H9 (cell line): ENCODE data around the gene DOCK1. TPM values are rescaled to one million over a fixed set of nuclear protein-coding genes. Genes with fewer than 3 reads are reported as not detected.

Source experiments
- DNase-seq: peaks from one replicate; pipeline ENCODE4 v3.0.0-alpha.2; 2017
- H2AFZ ChIP-seq: one replicate; pipeline ENCODE4 v1.6.1; 2013; ENCODE audit warnings: mild to moderate bottlenecking, low read length, control low read depth, moderate library complexity
- H2AK5ac ChIP-seq: 2 replicates; pipeline ENCODE4 v1.6.1; 2013; ENCODE audit warnings: low read length, control low read depth, mixed read lengths; ENCODE audit not compliant: insufficient read length
- H2BK120ac ChIP-seq: one replicate; pipeline ENCODE4 v1.6.1; 2013; ENCODE audit warnings: low read depth, mild to moderate bottlenecking, low read length, control low read depth, inconsistent platforms; ENCODE audit not compliant: poor library complexity, severe bottlenecking
- H2BK12ac ChIP-seq: 2 replicates; pipeline ENCODE4 v1.6.1; 2013; ENCODE audit warnings: low read length, control low read depth, mixed read lengths, low read depth; ENCODE audit not compliant: insufficient read length
- H2BK15ac ChIP-seq: 2 replicates; pipeline ENCODE4 v1.6.1; 2013; ENCODE audit warnings: low read depth, low read length, control low read depth
- H2BK20ac ChIP-seq: one replicate; pipeline ENCODE4 v1.6.1; 2013; ENCODE audit warnings: low read depth, mild to moderate bottlenecking, low read length, control low read depth, inconsistent platforms; ENCODE audit not compliant: poor library complexity, severe bottlenecking
- H2BK5ac ChIP-seq: 2 replicates; pipeline ENCODE4 v1.6.1; 2013; ENCODE audit warnings: low read length, control low read depth, mixed read lengths; ENCODE audit not compliant: insufficient read length
- H3K14ac ChIP-seq: 2 replicates; pipeline ENCODE4 v1.6.1; 2013; ENCODE audit warnings: low read length, control low read depth; ENCODE audit not compliant: insufficient read depth
- H3K18ac ChIP-seq: 2 replicates; pipeline ENCODE4 v1.6.1; 2013; ENCODE audit warnings: low read depth, mild to moderate bottlenecking, mixed read lengths, low read length, control low read depth; ENCODE audit not compliant: insufficient read length
- H3K23ac ChIP-seq: 2 replicates; pipeline ENCODE4 v1.6.1; 2013; ENCODE audit warnings: low read length, control low read depth, mixed read lengths, low read depth; ENCODE audit not compliant: insufficient read length
- H3K23me2 ChIP-seq: 2 replicates; pipeline ENCODE4 v1.6.1; 2013; ENCODE audit warnings: low read depth, mild to moderate bottlenecking, mixed read lengths, low read length, control low read depth; ENCODE audit not compliant: insufficient read length, poor library complexity, severe bottlenecking
- H3K27ac ChIP-seq: 2 replicates; pipeline ENCODE4 v1.5.1; 2013; ENCODE audit warnings: low read length, control low read depth, mixed read lengths, low read depth; ENCODE audit not compliant: insufficient read length
- H3K27me3 ChIP-seq: 2 replicates; pipeline ENCODE4 v1.6.1; 2013; ENCODE audit warnings: low read length, control low read depth, inconsistent platforms; ENCODE audit not compliant: insufficient read depth
- H3K4ac ChIP-seq: 2 replicates; pipeline ENCODE4 v1.6.1; 2013; ENCODE audit warnings: low read depth, mild to moderate bottlenecking, control low read depth, inconsistent platforms, low read length, moderate library complexity
- H3K4me1 ChIP-seq: 2 replicates; pipeline ENCODE4 v1.6.1; 2013; ENCODE audit warnings: low read length, control low read depth, inconsistent platforms; ENCODE audit not compliant: insufficient read depth
- H3K4me2 ChIP-seq: 2 replicates; pipeline ENCODE4 v1.6.1; 2013; ENCODE audit warnings: low read length, control low read depth, mixed read lengths; ENCODE audit not compliant: insufficient read length, insufficient read depth
- H3K56ac ChIP-seq: 2 replicates; pipeline ENCODE4 v1.6.1; 2013; ENCODE audit warnings: low read depth, mild to moderate bottlenecking, mixed read lengths, low read length, control low read depth; ENCODE audit not compliant: insufficient read length
- H3K79me1 ChIP-seq: 2 replicates; pipeline ENCODE4 v1.6.1; 2013; ENCODE audit warnings: low read depth, mild to moderate bottlenecking, moderate library complexity, low read length, control low read depth, inconsistent platforms; ENCODE audit not compliant: insufficient read depth, poor library complexity, severe bottlenecking
- H3K79me2 ChIP-seq: 2 replicates; pipeline ENCODE4 v1.6.1; 2013; ENCODE audit warnings: low read length, control low read depth, inconsistent platforms; ENCODE audit not compliant: insufficient read depth
- H3K9ac ChIP-seq: 2 replicates; pipeline ENCODE4 v1.6.1; 2013; ENCODE audit warnings: low read length, control low read depth, mixed read lengths; ENCODE audit not compliant: insufficient read length; ENCODE audit errors: extremely low read depth
- H3K9me3 ChIP-seq: one replicate; pipeline ENCODE4 v1.6.1; 2013; ENCODE audit warnings: low read depth, low read length, inconsistent platforms; ENCODE audit not compliant: control insufficient read depth
- H3T11ph ChIP-seq: one replicate; pipeline ENCODE4 v1.6.1; 2013; ENCODE audit warnings: mild to moderate bottlenecking, low read length, control low read depth, inconsistent platforms
- H4K20me1 ChIP-seq: one replicate; pipeline ENCODE4 v1.6.1; 2013; ENCODE audit not compliant: control insufficient read depth, insufficient read length, insufficient read depth
- H4K5ac ChIP-seq: 2 replicates; pipeline ENCODE4 v1.6.1; 2013; ENCODE audit warnings: low read depth, mild to moderate bottlenecking, mixed read lengths, low read length, control low read depth; ENCODE audit not compliant: insufficient read length
- H4K8ac ChIP-seq: replicated peaks from 2 replicates; pipeline ENCODE4 v1.6.1; 2013; ENCODE audit warnings: low read length, control low read depth, mixed read lengths, low read depth; ENCODE audit not compliant: insufficient read length
- H4K91ac ChIP-seq: 2 replicates; pipeline ENCODE4 v1.6.1; 2013; ENCODE audit warnings: low read depth, mild to moderate bottlenecking, moderate library complexity, mixed read lengths, low read length, control low read depth; ENCODE audit not compliant: insufficient read length
- H3K27ac Mint-ChIP-seq, 3 experiments: 2 replicates in 2 of 3; 3 replicates in 1 of 3; pipeline ENCODE4 v1.8.0; 2020 to 2021; ENCODE audit warnings: mixed read lengths in 3 of 3, mild to moderate bottlenecking in 1 of 3, moderate library complexity in 1 of 3
- H3K27me3 Mint-ChIP-seq: 2 replicates; pipeline ENCODE4 v1.8.0; 2021; ENCODE audit warnings: low read depth, mild to moderate bottlenecking, moderate library complexity, mixed read lengths
- H3K36me3 Mint-ChIP-seq, 3 experiments: 2 replicates in 2 of 3; 3 replicates in 1 of 3; pipeline ENCODE4 v1.8.0; 2020 to 2021; ENCODE audit warnings: low read depth in 3 of 3, mixed read lengths in 3 of 3; ENCODE audit not compliant: insufficient read depth in 1 of 3
- H3K4me1 Mint-ChIP-seq, 2 experiments: 2 replicates each; pipeline ENCODE4 v1.8.0; 2020; ENCODE audit warnings: mixed read lengths in 2 of 2
- H3K4me3 Mint-ChIP-seq, 2 experiments: 2 replicates in 1 of 2; 3 replicates in 1 of 2; pipeline ENCODE4 v1.8.0; 2020 to 2021; ENCODE audit warnings: mild to moderate bottlenecking in 2 of 2, mixed read lengths in 2 of 2, moderate library complexity in 1 of 2
- H3K9me3 Mint-ChIP-seq, 2 experiments: 2 replicates in 1 of 2; 3 replicates in 1 of 2; pipeline ENCODE4 v1.8.0; 2020; ENCODE audit warnings: mild to moderate bottlenecking in 2 of 2, mixed read lengths in 2 of 2, moderate library complexity in 1 of 2
- CTCF ChIP-seq: fragments of 200-600 bp; sonication (generic); conservative IDR thresholded peaks from 3 replicates; pipeline ENCODE4 v1.8.0; 2021; ENCODE audit warnings: antibody characterized with exemption, mild to moderate bottlenecking
- WGBS: extraction: QIAGEN DNeasy Blood & Tissue Kit; methylation state at CpG from one replicate; pipeline ENCODE4 v1.1.7; 2013; ENCODE audit warnings: missing lambda C conversion rate, low lambda C conversion rate, mixed read lengths; ENCODE audit not compliant: insufficient read length; ENCODE audit errors: extremely low coverage; 5-methylcytosine and 5-hydroxymethylcytosine counted together
- total RNA-seq: library from RNA; stranded (reverse); gene quantifications from 2 replicates; pipeline ENCODE4 v1.2.1, GENCODE V29; 2021

The DOCK1 gene
- total RNA-seq, 1 experiment from 2014 or later, result 57.0 TPM

GRCh38 chr10:127452568-127452967 lies 547.3 kb downstream of the DOCK1 start:
- Histone ChIP-seq H3T11ph (no peak overlapping the region), H3K9me3 (no peaks in the 10 kb centered on the region), H2AFZ (no peak overlapping the region), H3K27me3 (no peaks in the 10 kb centered on the region), H4K8ac (no peak overlapping the region), H2BK20ac (no peak overlapping the region), H3K4me1 (no peaks in the 10 kb centered on the region), H3K27ac (no peak overlapping the region), H2AK5ac (no peak overlapping the region), H3K4ac (no peak overlapping the region), H3K14ac (no peak overlapping the region), H3K4me2 (no peak overlapping the region), H3K79me2 (no peaks in the 10 kb centered on the region), H4K5ac (no peak overlapping the region), H2BK15ac (no peak overlapping the region), H4K20me1 (no peaks in the 10 kb centered on the region), H4K91ac (no peak overlapping the region), H2BK120ac (no peak overlapping the region), H2BK5ac (no peak overlapping the region), H3K56ac (no peak overlapping the region), H3K23ac (no peak overlapping the region), H3K9ac (no peak overlapping the region), H3K79me1 (no peaks in the 10 kb centered on the region), H3K18ac (no peak overlapping the region), H2BK12ac (no peak overlapping the region), H3K23me2 (no peaks in the 10 kb centered on the region)
- Mint-ChIP-seq H3K4me3 (no peak overlapping the region), H3K36me3 (peaks cover 3 to 11% (median 10%) of the 10 kb centered on the region in 3 experiments; a peak in 6 of 7 replicates), H3K4me1 (peaks cover 8% of the 10 kb centered on the region in 2 experiments), H3K27ac (peak overlapping the region; percentile 3 to 54 (median 38); a peak in 2 of 7 replicates), H3K27me3 (no peaks in the 10 kb centered on the region), H3K9me3 (peaks cover 0 to 2% of the 10 kb centered on the region in 2 experiments; a peak in 2 of 5 replicates)
- no peak for TF ChIP-seq CTCF
- DNase-seq, result no peak
- WGBS, result no CpG with 5 or more reads among the region's 3 CpGs
